Endothelial cell of umbilical vein (primary cell): ENCODE measurements around the gene TMEM135.

Source experiments
- CTCF ChIP-seq, 2 donors: IDR thresholded peaks; 1 replicate in 1 of 2; 2 replicates in 1 of 2; pipeline ENCODE4 v1.5.1; 2011; ENCODE audit warnings: low read length in 2 of 2, mild to moderate bottlenecking in 2 of 2, moderate library complexity in 2 of 2, control low read depth in 1 of 2, inconsistent platforms in 1 of 2, low read depth in 1 of 2; ENCODE audit not compliant: insufficient read depth in 1 of 2; ENCODE audit errors: extremely low read depth in 1 of 2
- EZH2 ChIP-seq: IDR thresholded peaks from 2 replicates; pipeline ENCODE4 v1.6.1; 2012; ENCODE audit warnings: borderline replicate concordance, low read depth, mild to moderate bottlenecking, moderate library complexity, low read length, inconsistent platforms; ENCODE audit not compliant: severe bottlenecking
- POLR2A ChIP-seq: IDR thresholded peaks from 2 replicates; pipeline ENCODE4 v1.6.1; 2012; ENCODE audit warnings: low read depth, mild to moderate bottlenecking, control low read depth, low read length
- POLR2AphosphoS5 ChIP-seq: IDR thresholded peaks from 2 replicates; pipeline ENCODE4 v1.6.1; 2012; ENCODE audit warnings: low read depth, mild to moderate bottlenecking, control low read depth, low read length, moderate library complexity; ENCODE audit not compliant: insufficient read depth
- TF ChIP-seq, protein P1 (sequence below): IDR thresholded peaks from 2 replicates; pipeline ENCODE4 v1.6.1; 2011; ENCODE audit not compliant: insufficient read depth, insufficient read length

- no peak for TF ChIP-seq POLR2A
- no peak for TF ChIP-seq CTCF (IDR thresholded peaks at IDR 0.05; ENCODE audit: extremely low read depth in 1 of 2, insufficient read depth in 1 of 2, low read depth in 1 of 2, low read length in 2 of 2)
- no peak for TF ChIP-seq EZH2
- TF ChIP-seq, protein P1, sequence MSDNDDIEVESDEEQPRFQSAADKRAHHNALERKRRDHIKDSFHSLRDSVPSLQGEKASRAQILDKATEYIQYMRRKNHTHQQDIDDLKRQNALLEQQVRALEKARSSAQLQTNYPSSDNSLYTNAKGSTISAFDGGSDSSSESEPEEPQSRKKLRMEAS: no peak
- no peak for TF ChIP-seq POLR2AphosphoS5
Observed at GRCh38 chr11:87063982-87064381, 26.2 kb downstream of the TMEM135 start.
